GM19193 (cell line): Measurements from ENCODE around the gene SH3TC1.

ENCODE experiments used
- POLR2A ChIP-seq: IDR thresholded peaks from 4 replicates; pipeline ENCODE4 v1.6.1; 2011; ENCODE audit not compliant: insufficient read depth, insufficient read length; ENCODE audit errors: extremely low read depth

SH3TC1 gene

GRCh38 chr4:8285143-8285975 lies 86.3 kb downstream of the SH3TC1 start:
- TF ChIP-seq POLR2A, result no peak

- TF ChIP-seq POLR2A, result no peak
These were observed 87.1 kb downstream of the SH3TC1 start for GRCh38 chr4:8285976-8286718.

- TF ChIP-seq POLR2A, result no peak
These were observed 87.7 kb downstream of the SH3TC1 start for GRCh38 chr4:8286719-8287342.

- no peak for TF ChIP-seq POLR2A
These were observed 88.5 kb downstream of the SH3TC1 start for GRCh38 chr4:8287343-8288280.

- TF ChIP-seq POLR2A, result no peak
These were observed 90.2 kb downstream of the SH3TC1 start for GRCh38 chr4:8289151-8289750.

- no peak for TF ChIP-seq POLR2A
These were observed 91.0 kb downstream of the SH3TC1 start for GRCh38 chr4:8289956-8290700.

GRCh38 chr4:8290701-8290970 lies 91.5 kb downstream of the SH3TC1 start:
- no peak for TF ChIP-seq POLR2A
